ACHN (cell line): Measurements from ENCODE around the gene SLC41A3.
"Not testable (repeated sequence)": the region's sequence is repeated elsewhere in the genome, so short reads cannot be mapped to it uniquely, and the experiment has no call there.

ENCODE experiments used
- DNase-seq: peaks from one replicate; pipeline ENCODE4 v3.0.0-alpha.2; 2015
- in situ Hi-C: cut with HindIII; loops from 2 replicates; pipeline ENCODE4 v1.10.0; 2017; ENCODE audit warnings: low sequenced_read_pairs, low pct_ligation_motif_present, low pct_unique_long_range_greater_than_20kb

SLC41A3 gene

GRCh38 chr3:126039870-126040269 lies 44.1 kb downstream of the SLC41A3 start:
- DNase-seq, result no peak
- in situ Hi-C loops, result no loop called here

GRCh38 chr3:126038791-126039190 lies 45.1 kb downstream of the SLC41A3 start:
- DNase-seq, in situ Hi-C loops: not testable (repeated sequence)

GRCh38 chr3:126036056-126036549 lies 47.8 kb downstream of the SLC41A3 start:
- no peak for DNase-seq
- in situ Hi-C loops, result no loop called here

- in situ Hi-C loops, result no loop called here
- DNase-seq, result no peak
Observed at GRCh38 chr3:126035362-126036050, 48.4 kb downstream of the SLC41A3 start.

- no peak for DNase-seq
- in situ Hi-C loops, result no loop called here
Observed at GRCh38 chr3:126034481-126035361, 49.2 kb downstream of the SLC41A3 start.

GRCh38 chr3:126033765-126034164 lies 50.2 kb downstream of the SLC41A3 start:
- no peak for DNase-seq
- in situ Hi-C loops, result no loop called here

- no peak for DNase-seq
- in situ Hi-C loops, result no loop called here
Observed at GRCh38 chr3:126033051-126033745, 50.7 kb downstream of the SLC41A3 start.

GRCh38 chr3:126031981-126032471 lies 51.9 kb downstream of the SLC41A3 start:
- DNase-seq, result no peak
- in situ Hi-C loops, result no loop called here

GRCh38 chr3:126030455-126030854 lies 53.5 kb downstream of the SLC41A3 start:
- in situ Hi-C loops, result no loop called here
- DNase-seq, result no peak

- in situ Hi-C loops, result no loop called here
- DNase-seq, result no peak
Observed at GRCh38 chr3:126029241-126029640, 54.7 kb downstream of the SLC41A3 start.

- in situ Hi-C loops, result no loop called here
- DNase-seq, result no peak
Observed at GRCh38 chr3:126028096-126028495, 55.8 kb downstream of the SLC41A3 start.

- no peak for DNase-seq
- in situ Hi-C loops, result no loop called here
Observed at GRCh38 chr3:126026761-126027160, 57.2 kb downstream of the SLC41A3 start.

- DNase-seq, result no peak
Observed at GRCh38 chr3:126026277-126026751, 57.6 kb downstream of the SLC41A3 start.

GRCh38 chr3:126025862-126026261 lies 58.1 kb downstream of the SLC41A3 start:
- DNase-seq, result no peak
- in situ Hi-C loops, result no loop called here

More at GRCh38 chr3:126026277-126026751, 57.6 kb downstream of the SLC41A3 start:
- in situ Hi-C loops, result no loop called here

GRCh38 chr3:126025116-126025729 lies 58.7 kb downstream of the SLC41A3 start:
- DNase-seq, result no peak
- in situ Hi-C loops, result no loop called here

GRCh38 chr3:126024049-126024854 lies 59.7 kb downstream of the SLC41A3 start:
- in situ Hi-C loops, result no loop called here
- no peak for DNase-seq

GRCh38 chr3:126023390-126023789 lies 60.5 kb downstream of the SLC41A3 start:
- in situ Hi-C loops, result no loop called here
- no peak for DNase-seq
